ENCODE measurements around the gene KLK3.
"Not testable (repeated sequence)": the region's sequence is repeated elsewhere in the genome, so short reads cannot be mapped to it uniquely, and the experiment has no call there.

The KLK3 gene

DNA sequence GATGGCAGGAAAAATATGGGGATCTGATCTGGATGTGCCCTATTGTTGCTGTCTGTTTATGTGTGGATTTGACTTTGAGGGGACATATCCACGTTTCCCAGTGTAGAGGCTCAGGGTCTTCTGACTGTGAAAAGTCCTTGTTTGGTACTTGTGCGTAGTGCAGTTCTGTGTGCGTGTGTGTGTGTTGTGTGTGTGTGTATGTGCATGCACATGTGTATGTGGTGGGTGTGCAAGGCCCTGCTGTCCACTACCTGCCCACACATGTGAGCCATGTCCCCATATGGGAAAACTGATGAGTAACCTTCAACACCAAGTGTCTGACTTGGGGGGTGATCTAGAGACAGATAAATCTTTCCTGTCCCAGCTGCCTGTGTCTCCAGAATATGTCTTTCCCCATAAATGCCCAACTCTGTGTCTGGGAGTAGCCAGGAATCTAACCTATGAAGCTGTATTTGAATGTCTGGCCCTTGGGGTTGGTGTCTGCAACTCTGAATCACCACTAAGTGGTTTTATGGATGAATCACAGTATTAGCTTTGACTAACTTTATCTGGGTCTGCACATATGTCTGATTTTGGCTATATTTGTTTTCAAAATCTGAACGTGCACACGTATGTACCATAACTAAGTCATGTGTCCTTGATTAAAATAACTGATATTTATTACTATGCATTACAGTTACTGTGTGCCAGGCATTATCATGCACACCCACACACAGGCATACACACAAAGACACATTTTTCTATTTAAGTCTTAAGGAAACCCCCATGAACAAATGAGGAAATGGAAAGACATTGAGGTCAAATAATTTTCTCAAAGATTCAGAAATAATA lies 35.9 kb downstream of the KLK3 start:
- Histone ChIP-seq H3K4me1 (ENCODE audit: insufficient read depth, poor library complexity, severe bottlenecking) (no peaks in the 10 kb centered on the region), H3K27me3 (ENCODE audit: insufficient read depth, poor library complexity, severe bottlenecking) (no peaks in the 10 kb centered on the region), H3K9me3 (ENCODE audit: severe bottlenecking) (peaks cover 6% of the 10 kb centered on the region), H3K27ac (ENCODE audit: poor library complexity, severe bottlenecking) (no peak overlapping the region), H3K36me3 (ENCODE audit: low read depth) (no peaks in the 10 kb centered on the region), H3K4me3 (ENCODE audit: severe bottlenecking) (no peak overlapping the region)
- TF ChIP-seq, protein P1, sequence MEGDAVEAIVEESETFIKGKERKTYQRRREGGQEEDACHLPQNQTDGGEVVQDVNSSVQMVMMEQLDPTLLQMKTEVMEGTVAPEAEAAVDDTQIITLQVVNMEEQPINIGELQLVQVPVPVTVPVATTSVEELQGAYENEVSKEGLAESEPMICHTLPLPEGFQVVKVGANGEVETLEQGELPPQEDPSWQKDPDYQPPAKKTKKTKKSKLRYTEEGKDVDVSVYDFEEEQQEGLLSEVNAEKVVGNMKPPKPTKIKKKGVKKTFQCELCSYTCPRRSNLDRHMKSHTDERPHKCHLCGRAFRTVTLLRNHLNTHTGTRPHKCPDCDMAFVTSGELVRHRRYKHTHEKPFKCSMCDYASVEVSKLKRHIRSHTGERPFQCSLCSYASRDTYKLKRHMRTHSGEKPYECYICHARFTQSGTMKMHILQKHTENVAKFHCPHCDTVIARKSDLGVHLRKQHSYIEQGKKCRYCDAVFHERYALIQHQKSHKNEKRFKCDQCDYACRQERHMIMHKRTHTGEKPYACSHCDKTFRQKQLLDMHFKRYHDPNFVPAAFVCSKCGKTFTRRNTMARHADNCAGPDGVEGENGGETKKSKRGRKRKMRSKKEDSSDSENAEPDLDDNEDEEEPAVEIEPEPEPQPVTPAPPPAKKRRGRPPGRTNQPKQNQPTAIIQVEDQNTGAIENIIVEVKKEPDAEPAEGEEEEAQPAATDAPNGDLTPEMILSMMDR (IDR thresholded peaks at IDR 0.05; ENCODE audit: poor library complexity, severe bottlenecking) = no peak
- DNase-seq (ENCODE audit: low spot score) (no peak), ATAC-seq (ENCODE audit: low read depth) (peak; percentile 74)

DNA sequence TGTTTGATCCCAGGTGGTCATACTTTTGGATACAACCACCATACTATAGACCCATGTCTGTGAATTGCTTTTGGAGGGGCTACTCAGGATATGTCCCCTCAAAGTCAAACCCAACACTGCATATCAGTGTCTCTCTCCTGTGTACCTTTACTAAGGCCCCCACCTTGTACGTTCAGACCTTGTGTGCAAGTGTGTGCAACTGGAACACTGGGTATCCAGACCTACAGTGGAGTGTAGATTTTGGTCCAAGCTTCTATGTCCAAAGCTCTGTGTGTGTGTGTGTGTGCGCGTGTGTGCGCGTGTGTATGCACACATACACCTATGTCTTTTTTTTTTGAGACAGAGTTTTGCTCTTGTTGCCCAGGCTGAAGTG lies 36.5 kb downstream of the KLK3 start:
- no peak overlapping the region for H3K27ac ChIP-seq (ENCODE audit: poor library complexity, severe bottlenecking)
- no peak for DNase-seq (ENCODE audit: low spot score)
- no peak for ATAC-seq (ENCODE audit: low read depth)
- H3K4me3 ChIP-seq (ENCODE audit: severe bottlenecking) = no peak overlapping the region
- TF ChIP-seq, protein P1 (IDR thresholded peaks at IDR 0.05; ENCODE audit: poor library complexity, severe bottlenecking) = no peak
- H3K4me1 ChIP-seq (ENCODE audit: insufficient read depth, poor library complexity, severe bottlenecking) = no peaks in the 10 kb centered on the region
- peaks cover 6% of the 10 kb centered on the region for H3K9me3 ChIP-seq (ENCODE audit: severe bottlenecking)
- H3K27me3 ChIP-seq (ENCODE audit: insufficient read depth, poor library complexity, severe bottlenecking) = no peaks in the 10 kb centered on the region
- no peaks in the 10 kb centered on the region for H3K36me3 ChIP-seq (ENCODE audit: low read depth)

DNA sequence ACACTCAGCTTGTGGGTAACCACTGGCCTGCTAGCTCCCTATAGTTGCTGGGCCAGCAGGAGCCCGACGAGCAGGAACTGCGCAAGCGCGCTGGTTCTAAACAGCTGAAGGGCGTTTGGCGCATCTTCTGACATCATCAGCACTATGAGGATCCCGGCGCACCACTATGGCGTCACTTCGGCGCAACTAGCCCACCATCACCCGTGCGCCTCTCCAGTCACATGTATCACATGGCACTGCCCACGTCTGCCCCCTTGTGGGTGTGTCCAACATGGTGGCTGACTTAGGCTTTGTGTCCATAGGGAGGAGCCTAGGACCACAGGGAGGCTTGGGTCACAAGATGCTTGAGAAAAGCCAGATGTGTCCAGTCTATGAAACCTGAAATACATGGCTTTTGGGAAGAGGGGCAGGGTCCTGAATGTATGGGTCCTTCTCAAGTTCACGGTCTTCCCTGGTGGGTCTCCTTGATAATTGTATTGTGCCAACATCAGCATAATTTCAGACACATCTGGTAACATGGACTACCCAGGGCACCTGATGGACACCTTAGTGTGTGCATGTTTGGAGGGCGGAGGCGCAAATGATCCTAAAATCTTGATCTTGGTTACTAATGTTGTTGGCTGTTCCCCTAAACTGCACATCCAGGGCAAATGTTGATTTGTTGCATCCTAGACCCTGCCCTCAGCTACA lies 38.5 kb downstream of the KLK3 start:
- ATAC-seq (ENCODE audit: low read depth) = no peak

DNA sequence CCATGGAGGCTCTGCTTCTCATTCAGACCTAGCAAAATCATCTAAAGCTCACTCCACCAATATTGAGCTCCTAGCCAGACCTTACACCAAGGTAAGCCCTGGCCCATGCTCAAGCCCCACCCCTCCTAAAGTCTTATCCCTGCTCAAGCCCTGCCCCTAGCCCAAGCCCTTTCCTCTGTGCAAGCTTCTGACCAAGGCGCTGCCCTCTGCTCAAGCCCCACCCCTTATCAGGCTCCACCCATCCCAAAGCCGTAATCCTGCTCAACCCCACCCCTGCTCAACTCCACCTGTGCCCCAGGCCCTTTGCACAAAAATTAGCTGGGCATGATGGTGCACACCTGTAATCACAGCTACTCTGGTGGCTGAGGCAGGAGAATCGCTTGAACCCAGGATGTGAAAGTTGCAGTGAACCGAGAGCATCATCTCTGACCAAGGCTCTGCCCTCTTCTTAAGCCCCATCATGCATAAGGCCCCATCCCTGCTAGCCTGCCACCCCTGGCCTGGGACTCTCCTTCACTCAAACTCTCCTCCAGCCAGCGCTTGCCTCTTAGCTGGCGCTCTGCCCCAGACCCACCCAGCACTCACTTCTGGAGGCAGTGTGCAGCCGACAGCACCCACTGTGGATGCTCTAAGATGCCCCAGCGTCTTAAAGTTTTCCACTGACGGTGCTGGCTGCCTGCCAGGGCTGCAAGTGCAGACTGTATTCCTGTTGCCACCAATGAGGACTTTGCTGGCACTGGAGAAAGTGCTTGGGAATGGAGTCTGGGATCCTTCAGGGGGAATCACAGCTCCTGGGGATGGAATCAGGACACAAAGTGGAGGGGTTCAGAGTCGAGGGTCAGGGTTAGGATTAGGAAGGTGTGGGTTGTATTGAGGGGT lies 40.0 kb downstream of the KLK3 start:
- no peak for ATAC-seq (ENCODE audit: low read depth)
- no peak overlapping the region for H3K27ac ChIP-seq (ENCODE audit: poor library complexity, severe bottlenecking)
- TF ChIP-seq, protein P1 (IDR thresholded peaks at IDR 0.05; ENCODE audit: poor library complexity, severe bottlenecking) = no peak
- H3K4me1 ChIP-seq (ENCODE audit: insufficient read depth, poor library complexity, severe bottlenecking) = no peaks in the 10 kb centered on the region
- H3K36me3 ChIP-seq (ENCODE audit: low read depth) = no peaks in the 10 kb centered on the region
- no peaks in the 10 kb centered on the region for H3K9me3 ChIP-seq (ENCODE audit: severe bottlenecking)
- no peak overlapping the region for H3K4me3 ChIP-seq (ENCODE audit: severe bottlenecking)
- DNase-seq (ENCODE audit: low spot score) = no peak
- no peaks in the 10 kb centered on the region for H3K27me3 ChIP-seq (ENCODE audit: insufficient read depth, poor library complexity, severe bottlenecking)

More for the DNA sequence above, 38.5 kb downstream of the KLK3 start:
- H3K27me3 ChIP-seq (ENCODE audit: insufficient read depth, poor library complexity, severe bottlenecking) = no peaks in the 10 kb centered on the region
- H3K9me3 ChIP-seq (ENCODE audit: severe bottlenecking) = peaks cover 6% of the 10 kb centered on the region
- no peak overlapping the region for H3K4me3 ChIP-seq (ENCODE audit: severe bottlenecking)
- H3K4me1 ChIP-seq (ENCODE audit: insufficient read depth, poor library complexity, severe bottlenecking) = no peaks in the 10 kb centered on the region
- no peak overlapping the region for H3K27ac ChIP-seq (ENCODE audit: poor library complexity, severe bottlenecking)
- no peak for DNase-seq (ENCODE audit: low spot score)
- TF ChIP-seq, protein P1 (IDR thresholded peaks at IDR 0.05; ENCODE audit: poor library complexity, severe bottlenecking) = no peak
- no peaks in the 10 kb centered on the region for H3K36me3 ChIP-seq (ENCODE audit: low read depth)

DNA sequence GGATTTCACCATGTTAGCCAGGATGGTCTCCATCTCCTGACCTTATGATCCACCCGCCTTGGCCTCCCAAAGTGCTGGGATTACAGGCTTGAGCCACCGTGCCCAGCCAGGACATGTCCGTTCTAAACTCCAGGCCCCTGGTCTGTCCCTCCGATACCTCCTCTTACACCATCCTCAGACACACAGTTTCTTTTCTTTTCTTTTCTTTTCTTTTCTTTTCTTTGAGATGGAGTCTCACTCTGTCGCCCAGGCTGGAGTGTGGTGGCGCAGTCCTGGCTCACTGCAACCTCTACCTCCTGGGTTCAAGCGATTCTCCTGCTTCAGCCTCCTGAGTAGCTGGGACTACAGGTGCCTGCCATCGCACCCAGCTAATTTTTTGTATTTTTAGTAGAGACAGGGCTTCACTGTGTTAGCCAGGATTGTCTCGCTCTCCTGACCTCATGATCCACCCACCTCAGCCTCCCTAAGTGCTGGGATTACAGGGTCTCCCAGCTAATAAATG lies 41.4 kb downstream of the KLK3 start:
- not testable (repeated sequence) for H3K4me1 ChIP-seq (ENCODE audit: insufficient read depth, poor library complexity, severe bottlenecking); H3K9me3 ChIP-seq (ENCODE audit: severe bottlenecking); H3K27ac ChIP-seq (ENCODE audit: poor library complexity, severe bottlenecking); H3K36me3 ChIP-seq (ENCODE audit: low read depth); DNase-seq (ENCODE audit: low spot score); ATAC-seq (ENCODE audit: low read depth); H3K27me3 ChIP-seq (ENCODE audit: insufficient read depth, poor library complexity, severe bottlenecking); H3K4me3 ChIP-seq (ENCODE audit: severe bottlenecking)
